NCI-H2196 treated with DMSO at 0.1 percent for 48 hours (cell line): ENCODE data around the gene KPNB1.
"Not testable (repeated sequence)": the region's sequence is repeated elsewhere in the genome, so short reads cannot be mapped to it uniquely, and the experiment has no call there.

Experiments
- DNase-seq: peaks from one replicate; lab custom pipeline; 2025; ENCODE audit not compliant: unreplicated experiment; lab: John Stamatoyannopoulos, UW

KPNB1 gene

DNA sequence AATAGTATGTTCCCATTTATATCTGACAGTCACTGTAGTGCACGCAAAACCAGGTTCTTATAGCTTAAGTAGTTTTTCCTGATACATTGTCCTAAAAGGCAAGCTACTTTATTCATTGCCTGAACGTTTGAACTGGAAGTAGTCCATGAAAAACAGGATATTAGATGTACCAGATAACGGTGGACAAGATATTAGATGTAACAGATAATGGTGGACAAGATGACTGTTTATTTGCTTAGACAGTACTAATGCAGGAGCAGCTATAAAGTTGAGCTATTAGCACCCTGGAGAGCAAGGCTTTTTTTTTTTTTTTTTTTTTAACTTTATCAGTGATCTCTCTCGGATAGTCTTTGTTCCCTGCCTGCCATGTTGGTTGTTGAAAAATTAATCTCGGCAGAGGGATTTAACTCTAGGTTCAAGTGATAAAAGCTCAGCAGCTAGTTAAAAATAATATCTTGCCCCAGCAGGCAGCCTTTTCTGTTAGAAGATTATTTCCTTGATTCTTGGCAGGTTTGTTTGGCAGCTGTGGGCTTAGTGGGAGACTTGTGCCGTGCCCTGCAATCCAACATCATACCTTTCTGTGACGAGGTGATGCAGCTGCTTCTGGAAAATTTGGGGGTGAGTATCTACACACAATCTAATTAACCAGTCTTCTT, 26.9 kb downstream of the KPNB1 start:
- DNase-seq = no peak

DNA sequence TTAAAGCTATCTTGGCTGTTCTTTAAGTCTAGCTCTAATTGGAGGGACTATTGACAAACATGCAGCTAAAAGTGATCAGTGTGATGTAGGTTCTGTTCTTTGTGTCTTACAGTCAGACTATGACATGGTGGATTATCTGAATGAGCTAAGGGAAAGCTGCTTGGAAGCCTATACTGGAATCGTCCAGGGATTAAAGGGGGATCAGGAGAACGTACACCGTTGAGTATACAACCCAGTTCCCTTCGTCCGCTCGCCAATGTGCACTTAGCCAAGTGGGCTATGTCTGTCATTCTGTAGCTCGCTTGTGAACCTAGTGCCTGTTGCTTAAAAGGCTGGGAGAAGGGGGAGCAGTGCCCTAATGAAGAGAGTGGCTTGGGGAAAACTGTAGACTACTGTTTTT, 28.5 kb downstream of the KPNB1 start:
- no peak for DNase-seq

DNA sequence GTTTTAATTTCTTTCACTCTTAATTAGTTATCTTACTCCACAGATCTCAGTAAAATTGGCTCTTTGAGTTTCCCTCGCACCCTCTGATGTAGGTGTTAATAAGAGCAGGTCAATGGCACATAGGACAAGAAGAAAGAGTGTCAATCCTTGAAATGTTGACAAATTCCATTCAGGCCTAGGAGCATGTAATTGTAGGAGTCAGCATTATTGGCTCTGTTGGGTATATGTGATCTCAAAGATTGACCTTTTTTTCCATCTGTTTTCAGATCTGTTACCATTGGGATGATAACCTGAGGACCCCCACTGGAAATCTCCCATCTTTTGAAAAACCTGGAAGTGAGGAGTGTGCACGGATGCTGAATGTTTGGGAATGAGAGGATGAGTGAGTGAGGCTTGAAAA, 32.4 kb downstream of the KPNB1 start:
- DNase-seq = no peak

DNA sequence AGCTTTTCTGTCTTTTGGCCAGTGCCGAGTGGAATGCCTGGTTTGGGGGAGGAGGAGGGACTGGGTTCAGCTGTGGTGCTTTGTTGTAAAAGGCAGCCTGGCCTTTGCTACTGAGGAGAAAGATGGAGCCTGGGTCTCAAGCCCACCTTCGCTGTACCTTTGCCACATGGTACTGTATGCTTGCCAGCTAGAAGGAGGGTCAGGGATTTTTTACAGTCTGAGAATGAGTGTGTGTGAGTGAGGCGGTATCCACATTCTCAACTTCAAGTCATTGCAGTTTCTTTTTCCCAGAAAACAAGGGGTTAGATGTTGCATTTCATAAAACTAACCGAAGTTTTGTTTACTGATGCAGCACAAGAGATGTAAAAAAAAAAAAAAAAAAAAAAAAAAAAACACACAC, 33.0 kb downstream of the KPNB1 start:
- not testable (repeated sequence) for DNase-seq

DNA sequence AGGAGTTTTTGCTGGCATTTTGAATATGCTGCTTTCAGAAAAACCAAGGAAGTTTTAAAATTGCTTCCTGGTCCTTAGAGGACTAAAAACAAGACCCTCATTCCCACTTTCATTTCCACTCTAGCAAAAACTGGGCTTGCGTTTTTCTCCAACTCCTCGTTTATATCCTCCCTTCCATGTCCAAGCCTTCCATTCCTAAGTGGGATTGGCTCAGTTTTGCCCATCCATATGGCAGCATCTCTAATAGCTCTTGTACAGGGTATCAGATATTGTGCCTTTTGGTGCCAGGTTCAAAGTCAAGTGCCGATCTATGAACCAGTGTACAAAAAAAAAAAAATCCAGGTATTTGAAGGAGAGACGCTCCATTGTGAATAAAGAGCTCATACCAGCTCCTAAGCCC, 34.3 kb downstream of the KPNB1 start:
- no peak for DNase-seq

DNA sequence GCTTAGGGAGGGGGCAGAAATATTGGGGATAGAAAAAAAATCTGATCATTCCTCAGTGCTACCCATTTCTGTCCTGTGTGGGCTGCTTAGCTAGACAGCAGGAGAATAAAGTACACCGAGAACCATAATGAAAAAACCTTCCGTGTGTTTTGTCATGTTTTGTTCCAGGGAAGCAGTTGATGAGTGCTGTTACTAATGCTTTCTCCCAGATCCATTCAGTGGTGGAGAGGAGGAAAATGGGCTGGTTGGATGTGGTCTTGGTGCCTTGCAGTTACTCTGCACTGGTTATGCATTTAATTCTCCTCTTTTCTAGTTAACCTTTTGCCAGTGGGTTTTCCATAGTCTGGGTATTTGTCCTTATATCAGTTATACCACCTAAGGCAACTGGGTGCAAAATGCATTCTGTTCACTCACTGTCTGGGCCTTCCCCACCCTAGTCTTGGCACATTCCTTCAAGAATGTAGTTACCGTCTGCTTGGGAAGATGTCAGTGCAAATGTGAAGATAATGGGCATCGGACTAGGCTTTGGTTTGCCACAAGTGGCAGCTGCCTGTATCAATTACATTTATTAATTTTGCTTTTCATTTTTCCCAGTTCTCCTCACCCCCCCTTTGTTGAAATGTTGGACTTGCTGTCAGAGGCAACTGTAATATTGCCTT, 34.9 kb downstream of the KPNB1 start:
- DNase-seq = no peak

DNA sequence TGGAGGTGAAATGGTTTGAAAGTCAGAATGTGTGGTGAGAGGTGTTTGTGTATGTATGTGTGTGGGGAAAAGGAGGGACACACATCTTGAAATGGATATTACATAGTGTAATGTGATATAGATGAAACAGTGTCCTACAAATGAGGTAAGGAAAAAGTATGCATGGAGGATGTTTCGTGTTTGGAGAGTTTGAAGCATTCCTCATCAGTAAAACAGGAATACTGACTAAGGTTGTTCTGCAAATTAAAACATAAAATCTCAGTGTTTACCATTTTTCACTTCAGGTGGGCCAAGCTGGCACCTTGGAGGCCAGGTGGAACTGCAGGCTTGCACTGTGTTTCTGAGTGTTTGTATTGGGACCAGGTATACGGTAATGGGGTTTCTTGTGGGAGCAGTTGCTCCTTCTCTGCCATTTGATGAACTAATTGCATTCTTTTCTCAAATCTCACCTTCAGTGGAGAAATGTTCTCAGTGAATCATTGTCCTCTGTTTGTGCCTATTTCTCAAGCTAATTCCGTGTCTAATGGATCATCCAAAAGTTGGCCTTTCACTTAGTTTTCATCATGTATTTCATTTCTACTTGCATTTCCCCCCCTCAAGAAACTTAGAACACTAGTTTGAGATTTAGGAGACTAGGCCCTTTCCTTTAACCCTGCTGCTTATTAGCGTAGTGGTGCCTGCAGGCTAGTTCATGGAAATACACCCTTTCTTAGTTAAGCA, 36.0 kb downstream of the KPNB1 start:
- no peak for DNase-seq

DNA sequence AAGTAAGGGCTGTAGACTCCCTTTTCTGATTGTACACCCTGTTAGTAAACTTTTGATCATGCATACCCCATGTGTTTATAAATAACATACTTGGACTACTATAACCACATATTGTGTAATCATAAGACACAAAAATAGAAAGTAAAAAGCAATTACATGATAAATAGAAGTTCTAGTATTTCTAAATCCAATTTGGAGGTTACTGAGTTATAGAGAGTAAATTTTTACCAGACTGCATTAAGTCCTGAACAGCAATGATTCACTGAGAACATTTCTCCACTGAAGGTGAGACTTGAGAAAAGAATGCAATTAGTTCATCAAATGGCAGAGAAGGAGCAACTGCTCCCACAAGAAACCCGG, 36.5 kb downstream of the KPNB1 start:
- no peak for DNase-seq

DNA sequence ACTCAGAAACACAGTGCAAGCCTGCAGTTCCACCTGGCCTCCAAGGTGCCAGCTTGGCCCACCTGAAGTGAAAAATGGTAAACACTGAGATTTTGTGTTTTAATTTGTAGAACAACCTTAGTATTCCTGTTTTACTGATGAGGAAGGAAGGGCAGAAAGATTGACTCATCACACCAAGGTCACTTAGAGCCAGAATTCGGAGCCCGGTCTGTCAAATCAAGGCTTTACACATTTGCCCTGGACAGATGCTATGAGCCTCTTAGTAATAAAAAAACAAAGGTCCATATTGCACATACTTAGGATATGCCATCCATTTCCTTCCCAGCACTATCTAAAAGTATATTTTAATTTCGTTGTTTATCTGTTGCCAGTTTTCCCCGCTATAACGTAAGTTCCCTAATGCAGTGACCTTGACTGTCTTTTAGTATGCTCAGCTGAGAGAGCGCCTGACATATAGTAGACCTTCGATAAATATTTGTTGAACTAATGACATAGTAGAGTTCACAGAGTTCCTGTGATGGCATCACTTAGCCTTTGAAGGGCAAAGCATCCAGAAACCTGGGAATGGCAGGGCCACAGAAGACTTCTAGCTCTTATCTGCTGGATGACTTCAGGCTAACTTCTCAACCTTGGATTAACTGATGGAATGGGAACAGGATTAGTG, 37.1 kb downstream of the KPNB1 start:
- DNase-seq = no peak

DNA sequence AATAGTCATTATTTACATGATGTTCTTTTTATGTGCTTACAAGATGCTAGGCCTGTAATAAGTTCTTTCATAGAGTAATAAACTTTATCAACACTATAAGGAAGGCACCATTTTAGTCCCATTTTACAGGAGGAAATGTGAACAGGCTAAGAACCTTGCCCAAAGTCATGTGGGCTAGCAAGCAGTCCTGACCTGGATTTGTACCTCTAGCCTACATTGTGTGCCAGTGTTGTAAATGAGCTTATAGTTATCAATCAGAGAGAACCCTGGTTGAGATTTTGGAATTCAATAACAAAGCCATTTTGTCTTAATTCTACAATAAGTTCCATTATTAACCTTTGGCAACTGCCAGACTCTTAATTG, 37.6 kb downstream of the KPNB1 start:
- no peak for DNase-seq

DNA sequence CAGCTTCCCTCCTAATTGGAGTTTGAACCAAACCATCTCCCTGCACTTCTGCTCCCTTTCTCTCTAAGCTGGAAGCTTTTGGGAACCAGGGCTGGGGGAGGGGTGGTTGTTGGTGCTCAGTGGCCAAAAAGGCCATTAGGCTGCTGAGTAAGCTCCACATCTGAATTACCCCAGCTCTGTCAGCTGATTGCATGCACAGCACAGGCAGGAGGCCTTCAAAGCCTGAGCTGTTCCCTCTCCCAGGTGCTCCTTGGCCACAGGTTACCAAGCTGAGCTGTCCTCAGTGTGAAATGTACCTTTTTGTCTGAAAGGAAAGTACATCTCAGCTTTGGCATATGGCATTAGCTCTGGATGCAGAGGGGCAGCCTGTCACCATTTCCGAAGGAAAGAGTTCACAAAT, 38.0 kb downstream of the KPNB1 start:
- no peak for DNase-seq

DNA sequence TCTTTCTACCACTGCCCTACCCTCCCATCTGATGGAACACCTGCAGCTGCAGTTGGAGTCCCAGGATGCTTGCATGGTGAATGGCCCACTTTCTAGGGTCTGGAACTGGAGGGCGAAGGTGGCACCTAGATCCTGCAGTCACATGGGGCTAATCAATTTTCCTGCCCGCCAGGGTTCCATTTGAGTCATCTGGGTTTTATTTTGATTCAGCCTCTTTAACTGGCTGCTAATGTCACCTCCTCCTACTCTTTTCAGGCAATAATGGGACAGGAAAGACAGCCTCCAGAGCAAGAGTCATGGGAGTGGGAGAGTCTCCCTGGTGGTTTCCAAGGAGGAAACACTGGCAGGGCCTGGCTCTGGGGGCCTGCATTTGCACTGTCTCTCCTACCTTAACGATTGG, 40.4 kb downstream of the KPNB1 start:
- no peak for DNase-seq

DNA sequence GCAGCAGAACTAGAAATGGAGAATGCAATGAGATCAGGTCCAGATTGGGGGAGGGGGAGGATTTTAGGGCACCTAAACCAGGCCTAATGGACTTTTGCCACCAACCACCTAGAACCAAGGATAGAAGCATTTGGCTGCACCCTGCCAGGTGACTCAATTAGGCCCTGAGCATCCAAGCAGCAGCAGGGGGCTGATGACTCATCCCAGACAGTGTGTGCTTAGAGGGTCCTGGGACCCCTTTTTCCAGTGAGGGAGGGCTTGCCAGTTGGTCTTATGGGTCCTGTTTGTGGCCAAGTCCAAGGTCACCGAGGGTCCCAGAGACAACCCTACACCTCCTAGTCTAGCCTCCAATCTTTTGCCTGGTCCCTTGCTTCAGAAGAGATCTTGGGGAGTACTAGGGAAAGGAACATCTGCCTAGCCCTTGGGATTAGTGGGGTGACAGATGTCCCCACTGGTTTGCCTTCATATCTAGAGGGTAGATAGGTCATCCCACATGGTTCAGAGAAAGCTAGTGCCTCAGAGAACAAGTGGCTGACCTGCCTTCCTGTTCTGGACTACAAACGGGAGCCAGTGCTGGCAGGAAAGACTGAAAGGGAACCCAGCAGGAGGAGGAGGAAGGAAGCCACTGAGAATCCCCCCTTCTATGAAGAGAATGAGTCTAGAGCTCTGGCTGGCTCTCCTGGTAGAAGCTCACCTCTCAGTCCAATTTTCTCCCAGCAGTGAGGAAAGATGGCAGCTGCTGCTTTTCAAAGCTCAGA, 42.6 kb downstream of the KPNB1 start:
- DNase-seq = no peak

DNA sequence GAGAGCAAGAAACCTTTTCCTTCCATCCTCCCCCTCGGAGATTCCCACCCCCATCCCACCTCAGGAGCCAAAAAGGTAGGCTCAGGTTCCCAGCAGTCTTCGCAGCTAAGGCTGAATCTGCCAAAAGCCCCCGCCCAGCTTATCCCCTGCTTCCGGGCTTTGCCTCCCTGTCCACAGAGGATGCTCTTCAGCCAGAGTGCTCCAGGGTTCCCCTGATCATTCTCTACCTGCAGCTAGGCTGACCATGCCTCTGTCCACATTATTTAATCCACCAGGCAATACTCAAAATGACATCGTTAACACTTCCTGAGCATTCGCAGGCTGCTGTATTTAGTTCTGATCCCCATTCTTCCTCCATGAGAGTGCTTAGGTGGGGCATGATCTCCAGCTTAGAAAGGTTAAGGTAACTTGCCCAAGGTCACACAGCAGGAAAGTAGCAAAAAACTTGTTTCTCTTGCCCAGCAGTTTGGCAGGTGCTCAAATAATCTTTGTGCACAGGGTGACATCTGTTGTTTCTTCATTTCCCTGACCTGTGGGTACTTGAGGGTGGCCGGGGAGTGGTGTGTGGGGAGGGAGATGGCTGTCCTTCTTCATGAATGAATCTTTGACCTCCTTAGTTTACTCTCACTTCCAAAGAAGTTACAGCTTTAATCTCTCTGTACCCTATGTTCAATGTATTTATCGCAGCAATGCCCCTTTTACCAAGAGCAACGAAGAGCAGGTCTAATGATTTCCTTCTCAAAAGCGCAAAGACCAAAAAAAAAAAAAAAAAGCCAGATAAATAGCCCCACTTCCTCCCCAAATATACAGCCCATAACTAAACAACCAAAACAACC, 43.4 kb downstream of the KPNB1 start:
- no peak for DNase-seq

DNA sequence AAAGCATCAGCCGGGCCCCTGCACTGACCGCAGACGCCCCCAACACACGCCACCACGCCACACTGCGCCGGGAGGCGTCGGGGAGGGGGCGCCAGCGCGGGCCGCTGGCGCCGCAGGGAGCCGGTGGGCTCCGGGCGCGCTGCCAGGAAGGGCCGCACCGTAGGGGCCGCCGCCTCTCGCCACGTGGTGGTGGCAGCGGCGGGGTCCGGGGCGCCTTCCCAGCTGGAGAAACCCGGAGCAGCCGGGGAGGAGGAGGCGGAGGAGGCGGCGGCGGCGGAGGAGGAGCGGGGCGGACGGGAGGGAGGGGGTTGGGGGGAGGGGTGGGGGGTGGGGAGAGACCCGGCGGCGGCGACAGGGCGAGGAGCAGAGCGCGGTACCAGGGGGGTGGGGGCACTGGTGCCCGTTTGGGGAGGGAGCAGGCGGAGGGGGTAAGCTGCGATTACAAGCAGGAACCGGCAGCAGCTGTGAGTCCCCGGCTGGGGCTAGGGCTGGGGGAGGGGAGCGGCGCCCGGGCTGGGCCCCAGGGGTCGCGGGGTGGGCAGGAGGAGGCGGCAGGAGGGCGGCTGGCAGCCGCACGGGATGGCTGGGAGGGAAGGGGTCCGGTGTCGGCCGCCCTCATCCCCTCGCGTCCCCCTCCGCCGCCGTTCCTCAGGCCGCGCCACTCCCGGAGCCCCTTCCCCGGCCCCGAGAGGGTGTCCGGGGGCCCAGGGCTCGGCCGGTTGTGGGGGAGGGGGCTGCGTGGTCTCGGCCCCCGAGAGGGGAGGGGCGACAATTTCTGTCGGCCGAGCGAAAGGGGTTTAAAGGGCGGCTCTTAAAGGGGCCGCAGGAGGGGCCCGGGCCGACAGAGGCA, 44.2 kb downstream of the KPNB1 start, which contains the start of gene TBKBP1:
TBKBP1 (plus strand) TSS at position 431 of the 850 bp plus-strand sequence. CDS start 1,952 bp downstream, outside the sequence.
- no peak for DNase-seq

DNA sequence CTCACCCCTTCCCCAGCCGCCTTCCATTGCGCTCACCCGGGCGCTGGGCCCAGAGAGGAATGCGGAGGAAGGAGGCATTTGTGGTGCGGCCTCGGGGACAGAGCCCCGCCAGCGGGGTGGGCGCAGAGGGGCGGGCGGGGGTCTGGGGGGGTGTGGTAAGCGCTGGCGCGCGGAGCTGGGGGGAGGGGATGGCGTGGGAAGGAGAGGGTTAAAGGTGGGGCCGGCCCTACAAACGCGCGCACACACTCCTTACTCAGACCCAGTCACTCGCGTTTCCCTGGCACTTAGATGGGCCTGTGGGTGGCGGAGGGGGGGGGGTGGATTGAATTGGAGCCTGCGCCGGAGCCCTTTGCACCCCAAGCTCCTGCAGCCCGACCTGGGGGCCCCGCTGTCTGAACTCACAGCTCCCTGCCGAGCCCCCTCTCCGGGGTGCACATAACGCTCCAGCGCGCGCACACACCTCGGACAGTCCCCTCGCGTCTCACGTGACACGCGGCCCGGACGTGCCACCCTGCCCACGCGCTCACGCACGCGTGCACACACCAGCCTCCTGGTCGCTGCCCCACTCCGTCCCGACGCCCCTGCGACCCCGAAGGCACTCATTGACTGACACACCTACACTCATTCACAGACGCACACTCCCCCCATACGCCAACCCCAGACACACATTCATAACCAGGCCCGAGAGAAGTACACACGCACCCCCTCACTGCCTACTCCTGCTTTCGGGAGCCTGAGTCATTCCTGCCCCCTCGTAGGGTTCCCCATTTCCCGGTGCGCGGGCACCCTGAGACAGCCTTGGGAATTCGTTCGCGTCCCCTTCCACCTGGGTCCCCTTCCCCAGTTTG, 45.1 kb downstream of the KPNB1 start:
- no peak for DNase-seq

DNA sequence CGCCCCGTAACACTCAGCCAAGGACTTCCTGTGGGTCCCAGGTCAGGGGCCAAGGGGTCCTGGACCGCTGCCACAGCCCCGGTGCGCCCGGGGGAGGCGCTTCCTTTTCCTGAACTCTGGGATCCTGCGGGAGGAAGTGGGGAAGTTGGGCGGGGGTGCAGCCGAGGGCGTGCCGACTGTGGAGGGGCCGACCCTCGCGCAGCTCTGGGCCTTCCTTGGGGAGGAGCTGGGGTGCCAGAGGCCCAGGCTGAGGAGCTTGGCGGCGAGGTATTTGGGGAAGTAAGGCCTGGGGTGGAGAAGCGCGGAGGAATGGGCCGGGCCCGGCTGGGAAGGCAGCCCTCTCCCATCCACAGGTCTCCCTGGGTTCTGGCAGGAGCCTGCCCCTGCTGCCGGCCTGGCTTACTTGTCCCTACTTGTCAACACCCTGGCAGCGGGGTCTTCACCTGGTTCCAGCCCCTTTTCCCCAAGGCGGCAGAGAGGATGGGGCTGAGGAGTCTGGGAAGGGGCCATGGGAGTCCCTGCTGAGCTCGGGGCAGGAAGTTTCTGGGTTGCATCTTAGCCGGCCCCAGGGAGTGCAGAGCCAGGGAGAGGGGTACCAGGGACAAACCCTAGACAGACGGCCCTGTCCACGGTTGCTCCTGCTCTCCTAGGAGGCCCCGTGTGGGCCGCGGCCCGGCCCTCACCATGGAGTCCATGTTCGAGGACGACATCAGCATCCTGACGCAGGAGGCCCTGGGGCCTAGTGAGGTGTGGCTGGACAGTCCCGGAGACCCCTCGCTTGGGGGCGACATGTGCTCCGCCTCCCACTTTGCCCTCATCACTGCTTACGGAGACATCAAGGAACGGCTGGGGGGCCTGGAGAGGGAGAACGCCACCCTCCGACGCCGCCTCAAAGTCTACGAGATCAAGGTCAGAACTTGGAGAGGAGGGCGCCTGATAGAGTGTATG, 46.0 kb downstream of the KPNB1 start:
- DNase-seq = no peak
